Measurements from ENCODE around the gene IRAK2. TPM values are rescaled to one million over a fixed set of nuclear protein-coding genes. Genes with fewer than 3 reads are reported as not detected.
A peak's percentile ranks its signal among the peaks of the same experiment; 100 is the strongest.

Gene IRAK2
- total RNA-seq, 3 donors from 2014 or later (not counting 1 experiment from before 2014, with no cell fraction given), result 10.4 to 28.2 (median 10.9) TPM

DNA sequence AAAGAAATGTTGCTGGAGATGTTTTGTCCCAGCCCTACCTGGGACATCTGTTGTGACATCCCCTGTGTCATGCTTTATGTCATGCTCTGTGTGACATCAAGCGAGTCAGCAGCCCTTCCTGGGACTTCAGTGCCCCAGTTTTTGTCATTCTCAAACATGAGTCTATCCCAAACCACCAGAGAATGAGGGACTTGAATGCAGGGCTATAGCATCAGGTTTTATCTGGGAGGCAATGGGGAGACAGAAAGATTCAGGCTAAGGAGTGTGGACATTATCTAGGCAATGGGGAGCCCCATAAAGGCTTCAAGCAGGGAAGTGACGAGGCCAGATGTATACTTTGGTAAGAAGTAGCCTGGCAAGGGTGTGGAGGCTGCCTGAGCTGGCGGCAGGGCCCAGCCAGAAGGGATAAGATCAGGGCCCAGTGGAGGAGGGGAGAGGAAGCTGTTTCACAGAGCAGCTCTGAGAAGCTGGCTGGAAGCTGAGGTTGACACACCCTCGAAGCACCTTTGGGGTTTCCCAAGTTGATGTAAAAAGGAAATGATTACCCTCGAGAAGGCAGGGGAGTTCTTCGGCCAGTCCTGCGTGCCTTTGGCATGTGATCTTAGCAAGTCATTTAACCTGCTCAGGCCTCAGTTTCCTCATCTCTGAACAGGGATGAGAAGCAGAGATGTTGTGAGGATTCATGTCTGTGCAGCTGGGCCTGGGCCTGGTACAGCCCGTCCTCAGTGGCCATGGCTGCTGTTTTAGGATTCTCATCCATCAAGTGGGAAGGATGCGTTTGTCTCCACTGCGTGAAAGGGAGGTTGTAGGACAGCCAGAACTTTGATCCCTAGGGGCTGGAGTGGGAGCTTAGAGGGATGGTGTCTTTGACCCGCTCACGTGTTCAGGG lies 34.3 kb downstream of the IRAK2 start:
- peak; percentile 43 to 73 (median 59) for ATAC-seq
- TF ChIP-seq, protein P1, sequence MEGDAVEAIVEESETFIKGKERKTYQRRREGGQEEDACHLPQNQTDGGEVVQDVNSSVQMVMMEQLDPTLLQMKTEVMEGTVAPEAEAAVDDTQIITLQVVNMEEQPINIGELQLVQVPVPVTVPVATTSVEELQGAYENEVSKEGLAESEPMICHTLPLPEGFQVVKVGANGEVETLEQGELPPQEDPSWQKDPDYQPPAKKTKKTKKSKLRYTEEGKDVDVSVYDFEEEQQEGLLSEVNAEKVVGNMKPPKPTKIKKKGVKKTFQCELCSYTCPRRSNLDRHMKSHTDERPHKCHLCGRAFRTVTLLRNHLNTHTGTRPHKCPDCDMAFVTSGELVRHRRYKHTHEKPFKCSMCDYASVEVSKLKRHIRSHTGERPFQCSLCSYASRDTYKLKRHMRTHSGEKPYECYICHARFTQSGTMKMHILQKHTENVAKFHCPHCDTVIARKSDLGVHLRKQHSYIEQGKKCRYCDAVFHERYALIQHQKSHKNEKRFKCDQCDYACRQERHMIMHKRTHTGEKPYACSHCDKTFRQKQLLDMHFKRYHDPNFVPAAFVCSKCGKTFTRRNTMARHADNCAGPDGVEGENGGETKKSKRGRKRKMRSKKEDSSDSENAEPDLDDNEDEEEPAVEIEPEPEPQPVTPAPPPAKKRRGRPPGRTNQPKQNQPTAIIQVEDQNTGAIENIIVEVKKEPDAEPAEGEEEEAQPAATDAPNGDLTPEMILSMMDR (IDR thresholded peaks at IDR 0.05), result no peak
- Histone ChIP-seq H3K4me3 (ENCODE audit: low read length) (no peak overlapping the region), H3K27ac (ENCODE audit: low read length) (peak overlapping the region; percentile 92), H3K9me3 (ENCODE audit: control insufficient read depth, insufficient read depth, low read length) (no peaks in the 10 kb centered on the region), H3K27me3 (ENCODE audit: control insufficient read depth, insufficient read depth, low read length) (no peaks in the 10 kb centered on the region), H3K4me1 (ENCODE audit: control insufficient read depth, insufficient read depth, low read length) (peaks cover 66% of the 10 kb centered on the region), H3K36me3 (ENCODE audit: control insufficient read depth, insufficient read depth, low read length) (peaks cover 23% of the 10 kb centered on the region)
- H3K4me1 Mint-ChIP-seq, result peaks cover 36 to 51% of the 10 kb centered on the region in 2 donors
- H3K36me3 Mint-ChIP-seq, result peaks cover 8% of the 10 kb centered on the region
- H3K4me3 Mint-ChIP-seq, result peak overlapping the region; percentile 62
- WGBS (ENCODE audit: insufficient coverage), result 32% methylated on average over 10 of the region's 12 CpGs
- no peaks in the 10 kb centered on the region for H3K9me3 Mint-ChIP-seq
- H3K27ac Mint-ChIP-seq, result peak overlapping the region; percentile 99 to 100
- peak; percentile 38 to 92 for DNase-seq
- H3K27me3 Mint-ChIP-seq (ENCODE audit: low read depth in 2 of 2), result no peaks in the 10 kb centered on the region
- intact Hi-C loops (cut with micrococcal nuclease), result no loop called here

DNA sequence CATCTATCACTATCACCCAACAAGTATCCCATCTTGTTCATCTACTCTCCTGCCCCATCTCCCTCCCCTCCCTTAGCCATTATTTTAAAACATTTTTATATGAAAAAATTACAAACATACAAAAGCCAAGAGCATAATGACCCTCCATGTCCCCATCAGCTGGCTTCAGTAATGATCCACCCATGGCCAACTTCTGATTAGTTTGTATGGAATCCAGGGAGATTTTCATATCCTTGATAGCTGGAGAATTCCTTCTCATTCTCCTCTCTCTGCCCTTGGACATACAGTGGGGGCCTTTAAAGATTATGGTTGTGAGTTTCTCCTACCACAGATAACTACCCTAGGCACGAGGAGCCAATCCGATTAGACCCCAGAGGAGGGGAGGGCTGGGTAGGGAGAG lies 40.2 kb downstream of the IRAK2 start:
- intact Hi-C loops (cut with micrococcal nuclease), result no loop called here
- ATAC-seq (no peak), DNase-seq (no peak)
- Histone ChIP-seq H3K9me3 (ENCODE audit: control insufficient read depth, insufficient read depth, low read length) (no peaks in the 10 kb centered on the region), H3K36me3 (ENCODE audit: control insufficient read depth, insufficient read depth, low read length) (peaks cover 40% of the 10 kb centered on the region), H3K4me1 (ENCODE audit: control insufficient read depth, insufficient read depth, low read length) (peaks cover 9% of the 10 kb centered on the region), H3K4me3 (ENCODE audit: low read length) (no peak overlapping the region), H3K27ac (ENCODE audit: low read length) (no peak overlapping the region), H3K27me3 (ENCODE audit: control insufficient read depth, insufficient read depth, low read length) (no peaks in the 10 kb centered on the region)
- WGBS (ENCODE audit: insufficient coverage), result no CpG with 5 or more reads among the region's 2 CpGs
- Mint-ChIP-seq H3K36me3 (peaks cover 8% of the 10 kb centered on the region), H3K4me3 (no peak overlapping the region), H3K27ac (no peak overlapping the region), H3K4me1 (peaks cover 11 to 17% of the 10 kb centered on the region in 2 donors), H3K27me3 (ENCODE audit: low read depth in 2 of 2) (no peaks in the 10 kb centered on the region), H3K9me3 (no peaks in the 10 kb centered on the region)
- TF ChIP-seq, protein P1 (IDR thresholded peaks at IDR 0.05), result no peak

- Histone ChIP-seq H3K27ac (ENCODE audit: low read length) (no peak overlapping the region), H3K4me3 (ENCODE audit: low read length) (no peak overlapping the region), H3K36me3 (ENCODE audit: control insufficient read depth, insufficient read depth, low read length) (peaks cover 43% of the 10 kb centered on the region), H3K27me3 (ENCODE audit: control insufficient read depth, insufficient read depth, low read length) (no peaks in the 10 kb centered on the region), H3K9me3 (ENCODE audit: control insufficient read depth, insufficient read depth, low read length) (no peaks in the 10 kb centered on the region), H3K4me1 (ENCODE audit: control insufficient read depth, insufficient read depth, low read length) (peaks cover 2% of the 10 kb centered on the region)
- Mint-ChIP-seq H3K4me1 (peaks cover 11 to 14% of the 10 kb centered on the region in 2 donors), H3K9me3 (no peaks in the 10 kb centered on the region), H3K27me3 (ENCODE audit: low read depth in 2 of 2) (no peaks in the 10 kb centered on the region), H3K27ac (no peak overlapping the region), H3K36me3 (peaks cover 8% of the 10 kb centered on the region), H3K4me3 (no peak overlapping the region)
- no peak for ATAC-seq
- TF ChIP-seq, protein P1 (IDR thresholded peaks at IDR 0.05), result no peak
- 96% methylated on average over 7 of the region's 7 CpGs for WGBS (ENCODE audit: insufficient coverage)
- intact Hi-C loops (cut with micrococcal nuclease), result no loop called here
- DNase-seq, result peak in 1 of 2 donors; percentile 2
These were observed 40.9 kb downstream of the IRAK2 start for GRCh38 chr3:10205451-10206165.

All from natural killer cell (primary cell).